Measurements from ENCODE around the gene PTPN11. TPM values are rescaled to one million over a fixed set of nuclear protein-coding genes. Genes with fewer than 3 reads are reported as not detected.

Gene PTPN11
- total RNA-seq, 1 donor from 2014 or later, result 86.3 TPM

GRCh38 chr12:112463478-112463877 lies 44.7 kb downstream of the PTPN11 start:
- Mint-ChIP-seq H3K27me3 (ENCODE audit: low read depth) (no peaks in the 10 kb centered on the region), H3K9me3 (no peaks in the 10 kb centered on the region), H3K4me1 (no peaks in the 10 kb centered on the region), H3K27ac (no peak overlapping the region), H3K4me3 (no peak overlapping the region), H3K36me3 (peaks cover 23% of the 10 kb centered on the region)
- TF ChIP-seq CTCF (IDR thresholded peaks at IDR 0.05; ENCODE audit: unreplicated experiment), result no peak
- no peak for DNase-seq (ENCODE audit: low spot score in 2 of 2, unreplicated experiment in 2 of 2)

GRCh38 chr12:112464605-112465004 lies 45.9 kb downstream of the PTPN11 start:
- DNase-seq (ENCODE audit: low spot score in 2 of 2, unreplicated experiment in 2 of 2), result no peak
- Mint-ChIP-seq H3K27ac (no peak overlapping the region), H3K4me3 (no peak overlapping the region), H3K36me3 (peaks cover 23% of the 10 kb centered on the region), H3K9me3 (no peaks in the 10 kb centered on the region), H3K27me3 (ENCODE audit: low read depth) (no peaks in the 10 kb centered on the region), H3K4me1 (no peaks in the 10 kb centered on the region)
- no peak for TF ChIP-seq CTCF (IDR thresholded peaks at IDR 0.05; ENCODE audit: unreplicated experiment)

GRCh38 chr12:112466011-112466422 lies 47.3 kb downstream of the PTPN11 start:
- no peak for DNase-seq (ENCODE audit: low spot score in 2 of 2, unreplicated experiment in 2 of 2)
- Mint-ChIP-seq H3K27me3 (ENCODE audit: low read depth) (no peaks in the 10 kb centered on the region), H3K4me3 (no peak overlapping the region), H3K36me3 (peaks cover 20% of the 10 kb centered on the region), H3K27ac (no peak overlapping the region), H3K9me3 (no peaks in the 10 kb centered on the region), H3K4me1 (peaks cover 9% of the 10 kb centered on the region)
- no peak for TF ChIP-seq CTCF (IDR thresholded peaks at IDR 0.05; ENCODE audit: unreplicated experiment)

GRCh38 chr12:112466835-112467234 lies 48.1 kb downstream of the PTPN11 start:
- no peak overlapping the region for H3K27ac Mint-ChIP-seq
- no peak for DNase-seq (ENCODE audit: low spot score in 2 of 2, unreplicated experiment in 2 of 2)
- H3K4me3 Mint-ChIP-seq, result no peak overlapping the region
- peaks cover 10% of the 10 kb centered on the region for H3K4me1 Mint-ChIP-seq
- peaks cover 20% of the 10 kb centered on the region for H3K36me3 Mint-ChIP-seq
- H3K27me3 Mint-ChIP-seq (ENCODE audit: low read depth), result no peaks in the 10 kb centered on the region
- TF ChIP-seq CTCF (IDR thresholded peaks at IDR 0.05; ENCODE audit: unreplicated experiment), result no peak
- no peaks in the 10 kb centered on the region for H3K9me3 Mint-ChIP-seq

- no peak overlapping the region for H3K27ac Mint-ChIP-seq
- H3K4me1 Mint-ChIP-seq, result peaks cover 10% of the 10 kb centered on the region
- no peak for DNase-seq (ENCODE audit: low spot score in 2 of 2, unreplicated experiment in 2 of 2)
- no peaks in the 10 kb centered on the region for H3K9me3 Mint-ChIP-seq
- TF ChIP-seq CTCF (IDR thresholded peaks at IDR 0.05; ENCODE audit: unreplicated experiment), result no peak
- peaks cover 23% of the 10 kb centered on the region for H3K36me3 Mint-ChIP-seq
- no peaks in the 10 kb centered on the region for H3K27me3 Mint-ChIP-seq (ENCODE audit: low read depth)
- H3K4me3 Mint-ChIP-seq, result no peak overlapping the region
Observed at GRCh38 chr12:112468046-112468445, 49.3 kb downstream of the PTPN11 start.

GRCh38 chr12:112473056-112473455 lies 54.3 kb downstream of the PTPN11 start:
- Mint-ChIP-seq H3K9me3 (peaks cover 5% of the 10 kb centered on the region), H3K27ac (no peak overlapping the region), H3K4me1 (peaks cover 10% of the 10 kb centered on the region), H3K27me3 (ENCODE audit: low read depth) (no peaks in the 10 kb centered on the region), H3K4me3 (no peak overlapping the region), H3K36me3 (peaks cover 37% of the 10 kb centered on the region)
- TF ChIP-seq CTCF (IDR thresholded peaks at IDR 0.05; ENCODE audit: unreplicated experiment), result no peak
- no peak for DNase-seq (ENCODE audit: low spot score in 2 of 2, unreplicated experiment in 2 of 2)
